ENCODE measurements around the gene MPND. TPM values are rescaled to one million over a fixed set of nuclear protein-coding genes. Genes with fewer than 3 reads are reported as not detected.

The MPND gene
- total and polyA plus RNA-seq, 8 donors = 2.2 to 25.0 (median 21.2) TPM

GRCh38 chr19:4302243-4302640, 41.1 kb upstream of the MPND start, which contains the start of gene TMIGD2:
Gene TMIGD2, minus strand, starts transcription at chr19:4302389. Its CDS starts 4 bp downstream, at chr19:4302385.
- H3K27me3 ChIP-seq = peaks cover 9 to 52% (median 18%) of the 10 kb centered on the region in 3 donors

GRCh38 chr19:4303819-4304537, 39.4 kb upstream of the MPND start:
- whole genome bisulfite sequencing, 5 donors = 41 to 52% (median 49%) methylated on average over 13 to 18 of the region's 18 CpGs
- Histone ChIP-seq H3K27ac (no peak overlapping the region), H3K9me3 (no peaks in the 10 kb centered on the region), H3K27me3 (peaks cover 9 to 50% (median 18%) of the 10 kb centered on the region in 3 donors), H3K36me3 (no peaks in the 10 kb centered on the region), H3K4me1 (peaks cover 0 to 10% (median 8%) of the 10 kb centered on the region in 4 donors), H3K4me3 (peak overlapping the region; percentile 24 to 44 (median 32))
- TF ChIP-seq POLR2A (IDR thresholded peaks at IDR 0.05) (no peak), POLR2AphosphoS5 (IDR thresholded peaks at IDR 0.05) (no peak), CTCF (IDR thresholded peaks at IDR 0.05) (no peak), EP300 (IDR thresholded peaks at IDR 0.05) (no peak)
- no peak for DNase-seq
- intact Hi-C loops (cut with DNase I; ENCODE audit: low total_unique reads) = no loop called here

More at GRCh38 chr19:4302243-4302640, 41.1 kb upstream of the MPND start, which contains the start of gene TMIGD2:
- Histone ChIP-seq H3K4me1 (peaks cover 0 to 10% (median 8%) of the 10 kb centered on the region in 4 donors), H3K9me3 (no peaks in the 10 kb centered on the region), H3K4me3 (no peak within 1 kb of the TSS), H3K36me3 (no peaks in the 10 kb centered on the region), H3K27ac (no peak within 1 kb of the TSS)
- no peak for TF ChIP-seq POLR2AphosphoS5 (IDR thresholded peaks at IDR 0.05)
- TF ChIP-seq EP300 (IDR thresholded peaks at IDR 0.05) = no peak
- no peak for TF ChIP-seq POLR2A (IDR thresholded peaks at IDR 0.05)
- no peak for TF ChIP-seq CTCF (IDR thresholded peaks at IDR 0.05)
- 46 to 68% (median 65%) methylated on average over 8 of the region's 8 CpGs for WGBS, 5 donors
- DNase-seq = no peak
- intact Hi-C loops (cut with DNase I; ENCODE audit: low total_unique reads) = no loop called here

- Histone ChIP-seq H3K36me3 (no peaks in the 10 kb centered on the region), H3K27ac (no peak within 1 kb of the TSS), H3K4me1 (peaks cover 0 to 10% (median 8%) of the 10 kb centered on the region in 4 donors), H3K4me3 (peak within 1 kb of the TSS; percentile 24 to 44 (median 32)), H3K27me3 (peaks cover 9 to 50% (median 18%) of the 10 kb centered on the region in 3 donors), H3K9me3 (no peaks in the 10 kb centered on the region)
- intact Hi-C loops (cut with DNase I; ENCODE audit: low total_unique reads) = no loop called here
- TF ChIP-seq CTCF (IDR thresholded peaks at IDR 0.05) (no peak), POLR2AphosphoS5 (IDR thresholded peaks at IDR 0.05) (no peak), POLR2A (IDR thresholded peaks at IDR 0.05) (no peak), EP300 (IDR thresholded peaks at IDR 0.05) (no peak)
- peak in 1 of 2 donors; percentile 78 for DNase-seq
- 3 to 7% (median 6%) methylated on average over 33 to 63 of the region's 63 CpGs for WGBS, 5 donors
Measured at GRCh38 chr19:4304538-4305256, 38.7 kb upstream of the MPND start, which contains the start of gene FSD1. Gene FSD1, plus strand, starts transcription at chr19:4304598. Its CDS starts 149 bp downstream, at chr19:4304747.

- WGBS, 5 donors = 67 to 74% (median 69%) methylated on average over 6 to 7 of the region's 7 CpGs
Measured at GRCh38 chr19:4305257-4305612, 38.1 kb upstream of the MPND start.

More at GRCh38 chr19:4305257-4305612, 38.1 kb upstream of the MPND start:
- Histone ChIP-seq H3K9me3 (no peaks in the 10 kb centered on the region), H3K27me3 (peaks cover 9 to 50% (median 18%) of the 10 kb centered on the region in 3 donors), H3K4me3 (no peak overlapping the region), H3K4me1 (peaks cover 0 to 10% (median 8%) of the 10 kb centered on the region in 4 donors), H3K27ac (no peak overlapping the region), H3K36me3 (no peaks in the 10 kb centered on the region)
- TF ChIP-seq EP300 (IDR thresholded peaks at IDR 0.05) (no peak), POLR2A (IDR thresholded peaks at IDR 0.05) (no peak), CTCF (IDR thresholded peaks at IDR 0.05) (no peak), POLR2AphosphoS5 (IDR thresholded peaks at IDR 0.05) (no peak)
- intact Hi-C loops (cut with DNase I; ENCODE audit: low total_unique reads) = no loop called here
- DNase-seq = no peak

Measured in stomach (tissue), 9 donors.